Common myeloid progenitor, CD34-positive (primary cell): ENCODE results near the gene NKD2. TPM values are rescaled to one million over a fixed set of nuclear protein-coding genes. Genes with fewer than 3 reads are reported as not detected.

Experiments
- CTCF ChIA-PET: fragments of 350-600 bp; sonication (Branson Sonifier 250); formaldehyde crosslinking; loops from one replicate; lab custom pipeline; 2021; ENCODE audit warnings: antibody characterized with exemption; lab: Charles Lee
- POLR2A ChIA-PET: fragments of 350-600 bp; sonication (Branson Sonifier 250); formaldehyde crosslinking; loops from one replicate; lab custom pipeline; 2021; ENCODE audit warnings: antibody characterized with exemption; lab: Charles Lee
- DNase-seq, 3 donors: peaks; one replicate each; pipeline versions ENCODE4 v3.0.0 to v3.0.0-alpha.2; 2013
- H3K27ac ChIP-seq, 2 experiments: 1 replicate in 1 of 2; 2 replicates in 1 of 2; pipeline ENCODE4 v1.7.0; 2013; ENCODE audit warnings: inconsistent platforms in 2 of 2, low read length in 2 of 2, mild to moderate bottlenecking in 2 of 2, low read depth in 1 of 2, moderate library complexity in 1 of 2; ENCODE audit not compliant: severe bottlenecking in 2 of 2, insufficient read depth in 1 of 2, poor library complexity in 1 of 2
- H3K27me3 ChIP-seq, 5 experiments: replicated peaks in 2 of 5; 1 replicate in 3 of 5; 2 replicates in 2 of 5; pipeline versions ENCODE4 v1.6.1 to v1.7.0; 2013; ENCODE audit warnings: low read length in 4 of 5, mild to moderate bottlenecking in 2 of 5, moderate library complexity in 2 of 5, inconsistent platforms in 1 of 5; ENCODE audit not compliant: insufficient read depth in 5 of 5, control insufficient read depth in 4 of 5
- H3K36me3 ChIP-seq, 4 experiments: 1 replicate in 2 of 4; 2 replicates in 2 of 4; pipeline versions ENCODE4 v1.6.1 to v1.7.0; 2013; ENCODE audit warnings: low read length in 3 of 4, control low read depth in 1 of 4, mild to moderate bottlenecking in 1 of 4; ENCODE audit not compliant: control insufficient read depth in 4 of 4, insufficient read depth in 4 of 4
- H3K4me1 ChIP-seq, 4 experiments: 1 replicate in 3 of 4; 2 replicates in 1 of 4; pipeline versions ENCODE4 v1.6.1 to v1.7.1; 2013; ENCODE audit warnings: low read length in 3 of 4, mild to moderate bottlenecking in 3 of 4, control low read depth in 1 of 4, inconsistent platforms in 1 of 4, moderate library complexity in 1 of 4; ENCODE audit not compliant: control insufficient read depth in 4 of 4, insufficient read depth in 4 of 4; ENCODE audit errors: control extremely low read depth in 1 of 4
- H3K4me3 ChIP-seq, 7 experiments: 1 replicate in 4 of 7; 2 replicates in 3 of 7; pipeline versions ENCODE4 v1.5.1 to v1.7.0; 2013; ENCODE audit warnings: mild to moderate bottlenecking in 7 of 7, low read length in 6 of 7, moderate library complexity in 6 of 7, inconsistent platforms in 2 of 7, low read depth in 2 of 7, control low read depth in 1 of 7; ENCODE audit not compliant: insufficient read depth in 4 of 7, control insufficient read depth in 1 of 7; ENCODE audit errors: extremely low read depth in 1 of 7
- H3K9me3 ChIP-seq, 5 experiments: 1 replicate in 4 of 5; 2 replicates in 1 of 5; pipeline versions ENCODE4 v1.6.1 to v1.7.1; 2013; ENCODE audit warnings: low read length in 4 of 5, mild to moderate bottlenecking in 2 of 5, inconsistent platforms in 1 of 5, low read depth in 1 of 5, moderate library complexity in 1 of 5; ENCODE audit not compliant: control insufficient read depth in 4 of 5, insufficient read depth in 2 of 5; ENCODE audit errors: control extremely low read depth in 1 of 5
- WGBS: methylation state at CpG from one replicate; pipeline ENCODE4 v1.1.5; 2013; ENCODE audit not compliant: insufficient coverage; 5-methylcytosine and 5-hydroxymethylcytosine counted together
- polyA plus RNA-seq: library from polyadenylated mRNA; unstranded; fragments of 120-200 nt; gene quantifications from one replicate; pipeline ENCODE4 v1.2.1, GENCODE V29; 2013

Gene NKD2, protein sequence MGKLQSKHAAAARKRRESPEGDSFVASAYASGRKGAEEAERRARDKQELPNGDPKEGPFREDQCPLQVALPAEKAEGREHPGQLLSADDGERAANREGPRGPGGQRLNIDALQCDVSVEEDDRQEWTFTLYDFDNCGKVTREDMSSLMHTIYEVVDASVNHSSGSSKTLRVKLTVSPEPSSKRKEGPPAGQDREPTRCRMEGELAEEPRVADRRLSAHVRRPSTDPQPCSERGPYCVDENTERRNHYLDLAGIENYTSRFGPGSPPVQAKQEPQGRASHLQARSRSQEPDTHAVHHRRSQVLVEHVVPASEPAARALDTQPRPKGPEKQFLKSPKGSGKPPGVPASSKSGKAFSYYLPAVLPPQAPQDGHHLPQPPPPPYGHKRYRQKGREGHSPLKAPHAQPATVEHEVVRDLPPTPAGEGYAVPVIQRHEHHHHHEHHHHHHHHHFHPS
- polyA plus RNA-seq: 0.03 TPM

DNA sequence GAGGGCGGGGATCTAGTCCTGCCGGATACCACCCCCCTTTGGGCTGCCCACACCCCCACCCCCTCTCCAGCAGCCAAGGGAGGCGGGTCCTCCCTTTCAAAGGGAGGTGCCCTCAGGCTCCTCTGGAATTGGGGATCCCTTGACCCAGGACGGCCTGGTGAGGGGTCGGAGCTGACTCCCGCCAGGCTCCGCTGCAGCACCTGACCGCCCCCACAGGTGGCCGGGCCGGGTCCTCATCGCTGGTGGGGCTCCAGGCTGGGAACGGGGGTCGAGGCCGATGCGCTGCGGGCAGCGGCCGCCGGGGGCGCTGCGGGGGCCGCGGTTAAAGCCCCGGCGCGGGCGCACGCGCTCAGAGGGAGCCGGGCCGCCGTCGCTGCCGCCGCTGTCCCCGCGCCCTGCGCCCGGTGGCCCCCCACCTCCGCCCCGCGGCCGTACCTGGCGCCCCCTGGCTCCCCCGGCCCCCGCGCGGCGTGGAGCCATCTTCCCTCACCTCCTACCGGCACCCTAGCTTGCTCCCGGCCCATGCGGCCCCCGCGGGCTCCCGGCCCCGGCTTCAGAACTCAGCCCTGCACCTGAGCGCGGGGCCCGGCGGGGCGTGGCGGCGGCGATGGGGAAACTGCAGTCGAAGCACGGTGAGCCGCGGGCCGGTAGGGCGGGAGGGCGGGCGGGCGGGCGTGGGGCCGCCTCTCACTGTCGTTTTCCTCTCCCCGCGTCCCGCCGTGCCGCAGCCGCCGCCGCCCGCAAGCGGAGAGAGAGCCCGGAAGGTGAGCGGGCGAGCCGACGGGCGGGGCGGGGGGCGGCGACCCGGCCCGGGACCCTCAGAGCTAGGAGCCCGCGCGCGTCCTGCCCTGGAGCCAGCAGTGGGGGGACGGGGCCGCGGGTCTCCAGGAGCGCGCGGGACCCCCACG is at the start of gene NKD2:
Gene NKD2 (plus strand): TSS at position 352 of the 908 bp plus-strand sequence. CDS start 256 bp downstream, at position 608.
- Histone ChIP-seq H3K4me3 (peak within 1 kb of the TSS in 3 of 7 experiments; percentile 39 to 50 (median 48)), H3K27ac (no peak within 1 kb of the TSS), H3K27me3 (peaks cover 0 to 82% (median 23%) of the 10 kb centered on the region in 5 experiments), H3K36me3 (no peaks in the 10 kb centered on the region), H3K4me1 (peaks cover 0 to 28% (median 19%) of the 10 kb centered on the region in 4 experiments), H3K9me3 (no peaks in the 10 kb centered on the region)
- DNase-seq: peak in 2 of 3 donors; percentile 52 to 54
- ChIA-PET CTCF (interaction anchor here (1.2 to 4.1 kb wide), 8 partner anchors 9 to 179 kb away, joined by 3 to 18 read pairs (median 4); no protein-coding TSS in a partner anchor), POLR2A (no interaction called here)
- WGBS: under 1% methylated on average over 61 of the region's 108 CpGs

GRCh38 chr5:959581-960531 is 48.7 kb upstream of the NKD2 start:
- DNase-seq: no peak
- Histone ChIP-seq H3K4me3 (no peak overlapping the region), H3K27me3 (peaks cover 2 to 46% (median 11%) of the 10 kb centered on the region in 5 experiments), H3K36me3 (no peaks in the 10 kb centered on the region), H3K4me1 (peaks cover 0 to 9% (median 3%) of the 10 kb centered on the region in 4 experiments), H3K27ac (no peak overlapping the region), H3K9me3 (no peaks in the 10 kb centered on the region)
- CTCF ChIA-PET: no interaction called here
- WGBS: 80% methylated on average over 32 of the region's 47 CpGs
- POLR2A ChIA-PET: no interaction called here

GRCh38 chr5:960551-960950 is 48.1 kb upstream of the NKD2 start:
- H3K9me3 ChIP-seq: no peaks in the 10 kb centered on the region
- no peak overlapping the region for H3K27ac ChIP-seq
- no peaks in the 10 kb centered on the region for H3K36me3 ChIP-seq
- WGBS: 78% methylated on average over 6 of the region's 7 CpGs
- ChIA-PET POLR2A (no interaction called here), CTCF (no interaction called here)
- DNase-seq: no peak
- no peak overlapping the region for H3K4me3 ChIP-seq
- H3K27me3 ChIP-seq: peaks cover 2 to 45% (median 11%) of the 10 kb centered on the region in 5 experiments
- peaks cover 0 to 9% (median 3%) of the 10 kb centered on the region in 4 experiments for H3K4me1 ChIP-seq

GRCh38 chr5:961002-961710 is 47.4 kb upstream of the NKD2 start:
- peaks cover 0 to 9% (median 3%) of the 10 kb centered on the region in 4 experiments for H3K4me1 ChIP-seq
- ChIA-PET POLR2A (no interaction called here), CTCF (no interaction called here)
- no peak overlapping the region for H3K4me3 ChIP-seq
- 93% methylated on average over 27 of the region's 27 CpGs for WGBS
- DNase-seq: no peak
- H3K27me3 ChIP-seq: peaks cover 0 to 45% (median 8%) of the 10 kb centered on the region in 5 experiments
- no peaks in the 10 kb centered on the region for H3K9me3 ChIP-seq
- no peak overlapping the region for H3K27ac ChIP-seq
- no peaks in the 10 kb centered on the region for H3K36me3 ChIP-seq

DNA sequence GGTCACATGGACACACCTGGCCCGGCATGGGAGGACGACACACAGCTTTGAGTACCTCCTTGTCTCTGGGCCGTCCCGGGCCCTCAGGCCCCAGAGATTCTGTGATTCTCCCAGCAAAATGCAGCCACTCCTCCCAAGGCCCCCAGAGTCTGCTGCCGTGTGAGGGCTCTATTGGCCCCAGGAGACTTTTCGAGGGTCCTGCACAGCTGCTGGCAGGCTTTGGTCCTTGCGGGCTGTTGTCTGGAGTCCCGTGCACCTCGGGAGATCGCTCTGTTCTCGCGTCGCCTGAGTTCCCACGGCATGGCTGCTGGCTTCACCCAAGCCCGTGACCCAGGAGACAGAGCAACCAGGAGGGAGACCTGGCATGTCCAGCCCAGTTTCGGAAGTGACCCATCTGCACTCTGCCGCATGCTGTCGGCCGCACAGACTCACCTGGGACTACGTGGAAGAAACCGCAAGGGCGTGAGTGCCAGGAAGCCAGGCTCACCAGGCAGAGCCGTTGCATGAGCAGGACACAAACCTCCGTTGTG is 46.8 kb upstream of the NKD2 start:
- H3K27me3 ChIP-seq: peaks cover 0 to 45% (median 13%) of the 10 kb centered on the region in 5 experiments
- POLR2A ChIA-PET: no interaction called here

DNA sequence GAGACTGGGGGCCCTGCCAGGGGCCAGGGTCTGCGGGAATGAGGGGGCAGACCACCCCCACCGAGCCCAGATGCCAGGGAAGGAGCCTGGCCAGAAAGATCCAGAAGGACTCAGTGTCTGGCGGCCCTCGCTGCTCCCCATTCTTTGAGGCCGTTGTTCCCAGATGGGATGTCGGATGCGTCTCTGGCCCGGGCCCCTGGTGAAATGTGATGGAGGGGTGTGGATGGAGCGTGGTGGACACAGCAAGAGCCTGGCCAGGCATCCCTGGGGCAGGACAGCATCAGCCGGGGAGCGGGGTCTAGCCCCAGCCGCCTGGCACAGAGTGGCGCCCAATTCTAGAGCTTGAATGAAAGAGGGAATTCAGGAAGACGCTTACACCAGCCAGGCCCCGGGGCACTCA is 46.2 kb upstream of the NKD2 start:
- Histone ChIP-seq H3K4me3 (no peak overlapping the region), H3K4me1 (peaks cover 0 to 4% (median under 1%) of the 10 kb centered on the region in 4 experiments), H3K27ac (no peak overlapping the region), H3K27me3 (peaks cover 0 to 45% (median 16%) of the 10 kb centered on the region in 5 experiments), H3K9me3 (no peaks in the 10 kb centered on the region), H3K36me3 (no peaks in the 10 kb centered on the region)
- ChIA-PET POLR2A (no interaction called here), CTCF (no interaction called here)
- no peak for DNase-seq
- 97% methylated on average over 12 of the region's 15 CpGs for WGBS

More for the DNA sequence above, 46.8 kb upstream of the NKD2 start:
- no peak overlapping the region for H3K4me3 ChIP-seq
- WGBS: 93% methylated on average over 23 of the region's 24 CpGs
- CTCF ChIA-PET: no interaction called here
- peaks cover 0 to 9% (median 3%) of the 10 kb centered on the region in 4 experiments for H3K4me1 ChIP-seq
- H3K27ac ChIP-seq: no peak overlapping the region
- no peaks in the 10 kb centered on the region for H3K36me3 ChIP-seq
- DNase-seq: no peak
- H3K9me3 ChIP-seq: no peaks in the 10 kb centered on the region
